ES-I3 (cell line): ENCODE data around the gene MINK1.
"Not testable (repeated sequence)": the region's sequence is repeated elsewhere in the genome, so short reads cannot be mapped to it uniquely, and the experiment has no call there.

Source experiments
- H3K36me3 ChIP-seq: 2 replicates; pipeline ENCODE4 v1.6.1; 2013; ENCODE audit warnings: mild to moderate bottlenecking, low read length, control low read depth, moderate library complexity; ENCODE audit not compliant: insufficient read depth
- H3K4me1 ChIP-seq: 2 replicates; pipeline ENCODE4 v1.6.1; 2013; ENCODE audit warnings: mild to moderate bottlenecking, control low read depth, low read length; ENCODE audit not compliant: insufficient read depth
- H3K9ac ChIP-seq: 2 replicates; pipeline ENCODE4 v1.6.1; 2013; ENCODE audit warnings: low read depth, mild to moderate bottlenecking, low read length, moderate library complexity
- H3K9me3 ChIP-seq: 2 replicates; pipeline ENCODE4 v1.6.1; 2013; ENCODE audit warnings: mild to moderate bottlenecking, low read length, moderate library complexity; ENCODE audit not compliant: control insufficient read depth, insufficient read depth

MINK1 gene

DNA sequence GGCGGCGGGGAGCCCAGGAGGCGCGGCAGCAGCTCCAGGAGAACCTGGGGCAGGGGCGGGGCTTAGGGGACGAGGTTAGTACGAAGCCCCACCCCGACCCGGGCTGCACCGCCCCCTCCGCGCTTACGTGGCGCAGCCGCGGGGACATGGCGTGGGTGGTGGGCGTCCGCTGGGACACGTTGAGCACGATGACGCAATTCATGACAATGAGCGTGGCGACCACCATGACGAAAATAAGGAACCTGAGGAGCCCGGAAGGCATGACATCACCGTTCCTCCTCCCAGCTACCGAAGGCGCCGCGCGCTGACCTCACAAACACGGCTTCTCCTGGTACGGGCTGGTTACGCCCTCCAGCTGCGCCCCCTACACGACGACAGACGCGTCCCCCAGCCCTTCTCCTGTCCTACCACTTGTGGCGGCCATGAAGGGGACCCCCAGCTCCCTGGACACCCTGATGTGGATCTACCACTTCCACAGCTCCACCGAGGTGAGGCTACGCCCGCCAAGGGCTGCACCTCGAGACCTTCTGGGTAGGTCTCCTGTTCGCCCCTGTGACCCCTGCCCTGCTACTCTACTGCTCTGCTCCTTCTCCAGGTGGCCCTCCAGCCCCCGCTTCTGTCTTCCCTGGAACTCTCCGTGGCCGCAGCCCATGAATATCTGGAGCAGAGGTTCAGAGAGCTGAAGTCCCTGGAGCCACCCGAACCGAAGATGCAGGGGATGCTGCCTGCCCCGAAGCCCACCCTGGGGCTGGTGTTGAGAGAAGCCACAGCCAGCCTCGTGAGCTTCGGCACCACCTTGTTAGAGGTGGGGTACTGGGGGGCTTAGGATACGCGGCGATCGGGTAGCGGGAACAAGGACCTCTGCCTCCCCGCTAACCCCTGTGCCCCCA lies 66.4 kb downstream of the MINK1 start, which contains the start of gene C17orf107:
TSS of gene C17orf107 (plus strand) at position 196 of the 890 bp plus-strand sequence. CDS start at position 423, 227 bp downstream.
- H3K4me1 ChIP-seq: peaks cover 10% of the 10 kb centered on the region; the same call in 1 of the 2 replicates

DNA sequence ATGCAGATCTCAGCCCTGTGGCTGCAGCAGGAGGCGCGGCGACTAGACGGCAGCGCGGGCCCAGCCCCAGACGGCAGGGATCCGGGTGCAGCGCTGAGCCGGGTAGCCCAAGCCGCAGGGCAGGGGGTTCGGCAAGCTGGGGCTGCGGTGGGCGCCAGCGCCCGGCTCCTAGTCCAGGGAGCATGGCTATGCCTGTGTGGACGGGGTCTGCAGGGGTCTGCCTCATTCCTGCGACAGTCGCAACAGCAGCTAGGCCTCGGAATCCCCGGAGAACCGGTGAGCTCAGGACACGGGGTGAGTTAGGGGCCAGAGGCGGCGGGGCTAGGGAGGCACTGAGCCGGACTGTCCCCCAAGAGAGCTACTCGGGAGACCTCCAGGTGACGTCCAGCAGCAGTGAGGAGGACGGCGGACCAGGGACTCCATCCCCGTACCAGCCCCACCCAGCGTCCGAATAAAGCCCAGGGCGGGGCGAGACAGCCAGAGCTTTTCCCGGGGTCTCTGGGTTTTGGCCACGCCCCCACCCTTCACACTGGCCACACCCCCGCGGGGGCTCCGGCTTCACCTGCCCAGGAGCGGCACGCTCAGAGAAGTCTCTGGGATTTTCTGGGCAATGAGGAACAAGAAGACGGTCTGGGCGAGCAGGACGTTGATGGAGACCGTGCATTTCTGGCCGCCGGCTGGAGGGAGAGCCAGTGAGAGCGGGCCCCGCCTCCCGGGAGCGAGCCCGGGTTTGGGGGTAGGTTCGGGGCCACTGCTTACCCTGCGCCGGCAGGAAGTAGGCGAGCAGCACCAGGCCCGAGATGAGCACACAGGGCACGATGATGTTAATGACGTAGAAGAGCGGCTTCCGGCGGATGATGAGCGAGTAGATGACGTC lies 67.3 kb downstream of the MINK1 start:
- peak overlapping the region; percentile 66; the same call in 1 of the 2 replicates for H3K9ac ChIP-seq
- no peaks in the 10 kb centered on the region for H3K36me3 ChIP-seq
- peaks cover 10% of the 10 kb centered on the region; the same call in 1 of the 2 replicates for H3K4me1 ChIP-seq
- H3K9me3 ChIP-seq: no peaks in the 10 kb centered on the region

More for the DNA sequence above, 66.4 kb downstream of the MINK1 start, which contains the start of gene C17orf107:
- H3K36me3 ChIP-seq: no peaks in the 10 kb centered on the region
- H3K9me3 ChIP-seq: no peaks in the 10 kb centered on the region
- H3K9ac ChIP-seq: peak within 1 kb of the TSS; percentile 66; the same call in 1 of the 2 replicates

DNA sequence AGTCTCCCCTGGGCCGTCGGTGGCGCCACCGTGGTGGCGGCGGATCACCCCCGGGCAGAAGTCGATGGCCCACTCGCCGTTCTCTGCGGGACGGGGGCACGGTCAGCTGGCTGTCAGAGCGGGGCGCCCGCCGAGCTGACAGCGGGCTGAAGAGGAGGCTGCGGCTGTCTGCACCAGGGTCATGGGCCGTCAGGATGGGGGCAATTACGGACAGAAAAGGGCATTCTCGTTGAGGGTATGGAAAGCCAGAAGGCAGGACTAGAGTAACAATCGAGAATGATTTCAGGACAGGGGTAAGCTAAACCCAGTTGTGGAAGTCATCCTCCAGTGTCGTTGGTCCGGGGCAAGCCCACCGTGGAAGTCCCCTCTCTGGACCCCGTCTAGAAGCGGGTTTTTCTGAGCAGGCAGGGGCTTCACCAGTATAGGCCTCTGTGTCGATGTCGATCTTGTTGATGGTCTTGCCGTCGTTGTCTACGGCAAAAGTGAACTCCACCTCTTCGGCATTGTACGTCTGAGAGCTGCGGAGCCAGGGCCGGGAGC lies 68.0 kb downstream of the MINK1 start:
- Histone ChIP-seq H3K9me3 (no peaks in the 10 kb centered on the region), H3K9ac (peak overlapping the region; percentile 66; the same call in 1 of the 2 replicates), H3K4me1 (peaks cover 10% of the 10 kb centered on the region; the same call in 1 of the 2 replicates), H3K36me3 (no peaks in the 10 kb centered on the region)

DNA sequence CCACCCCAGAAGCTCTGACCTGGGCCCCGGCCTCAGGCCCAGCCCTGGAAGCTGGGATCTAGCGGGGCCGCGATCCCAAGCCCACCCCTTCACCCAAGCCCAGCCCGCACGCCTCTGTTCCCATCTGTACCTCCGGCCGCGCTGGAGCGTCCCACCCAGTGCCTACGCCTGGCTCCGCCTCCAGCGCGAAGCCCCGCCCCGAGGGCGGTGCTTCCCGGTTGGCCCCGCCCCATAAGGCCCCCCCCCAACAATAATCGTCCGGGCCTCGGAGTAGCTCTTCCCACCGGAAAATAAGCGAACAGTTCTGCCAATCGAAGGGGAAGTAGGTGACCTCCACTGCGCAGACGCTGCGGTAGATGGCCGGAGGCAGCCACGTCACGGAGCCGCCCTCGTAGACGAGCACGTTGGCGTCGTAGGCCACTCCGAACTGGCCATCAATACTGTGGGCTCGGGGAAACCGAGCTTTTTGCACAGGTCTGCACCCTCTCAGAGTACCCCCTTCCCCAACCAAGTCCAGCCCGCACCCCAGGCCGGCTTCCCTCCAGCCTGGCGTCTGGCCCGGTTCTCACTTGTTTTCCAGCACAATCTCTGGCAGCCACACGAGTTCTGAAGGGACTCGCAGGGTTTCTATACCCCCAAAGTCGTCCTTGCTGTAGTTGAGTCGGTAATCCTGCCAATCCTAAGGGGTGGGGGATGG lies 68.7 kb downstream of the MINK1 start:
- H3K9me3 ChIP-seq: no peaks in the 10 kb centered on the region
- H3K9ac ChIP-seq: peak overlapping the region; percentile 66; the same call in 1 of the 2 replicates
- H3K4me1 ChIP-seq: peaks cover 10% of the 10 kb centered on the region; the same call in 1 of the 2 replicates
- H3K36me3 ChIP-seq: no peaks in the 10 kb centered on the region

DNA sequence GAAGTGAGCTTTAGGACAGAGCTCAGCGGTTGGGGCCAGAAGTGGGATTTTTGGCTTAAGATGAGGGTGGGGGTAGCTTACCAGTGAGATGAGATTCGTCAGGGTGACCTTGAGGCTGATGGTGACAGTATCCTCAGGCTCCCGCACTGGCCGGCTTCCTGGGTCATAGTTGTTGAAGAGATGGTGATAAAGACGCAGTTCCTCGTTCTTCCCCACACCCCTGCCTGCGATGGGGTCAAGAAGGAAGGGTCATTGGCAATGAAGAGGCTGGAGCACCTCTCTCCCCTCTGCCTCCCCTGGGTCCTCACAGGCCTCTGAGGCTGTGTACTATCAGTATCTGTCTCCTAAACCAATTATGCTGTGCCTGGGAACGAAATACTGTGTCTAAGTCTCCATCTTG lies 69.4 kb downstream of the MINK1 start:
- no peaks in the 10 kb centered on the region for H3K9me3 ChIP-seq
- no peaks in the 10 kb centered on the region for H3K36me3 ChIP-seq
- H3K9ac ChIP-seq: no peak overlapping the region
- H3K4me1 ChIP-seq: peaks cover 10% of the 10 kb centered on the region; the same call in 1 of the 2 replicates

DNA sequence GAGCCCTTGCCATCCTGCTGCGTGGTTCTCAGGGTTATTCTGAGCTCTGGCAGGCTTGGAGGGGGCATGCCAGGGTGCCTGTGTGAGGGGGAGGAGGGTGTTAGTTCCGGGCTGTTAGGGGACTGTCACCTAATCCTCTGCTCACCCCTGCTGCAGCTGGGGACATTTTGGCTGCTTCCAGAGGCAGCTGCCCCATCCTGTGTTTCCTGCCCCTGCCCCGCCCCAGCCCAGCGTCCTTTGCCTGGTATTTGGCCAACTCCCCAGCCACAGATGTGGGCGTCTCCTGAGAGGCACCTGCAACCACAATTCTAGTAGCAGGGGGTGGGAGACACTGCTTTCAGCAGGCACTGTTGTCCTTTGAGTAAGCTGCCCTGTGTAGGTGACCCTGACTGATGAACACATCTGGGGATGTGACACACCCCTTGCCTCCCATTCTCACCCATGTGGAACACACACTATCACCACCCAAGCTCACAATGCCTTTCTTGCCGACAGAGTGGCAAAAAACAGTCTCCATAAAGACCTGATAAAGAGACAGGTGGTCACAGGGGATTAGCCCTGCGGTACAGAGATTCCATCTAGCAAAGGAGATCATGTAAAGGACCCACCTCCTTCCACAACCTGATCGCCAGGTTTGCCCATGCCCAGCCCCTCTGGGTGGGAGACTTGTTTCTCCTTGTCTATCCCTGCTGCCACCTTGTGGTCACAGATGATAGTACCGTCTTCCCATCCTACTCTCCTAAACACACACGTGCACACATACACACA lies 70.1 kb downstream of the MINK1 start, which contains the start of gene CHRNE:
TSS of gene CHRNE (minus strand) at position 48 of the 768 bp plus-strand sequence. CDS start at position 13, 35 bp downstream.
- Histone ChIP-seq H3K9me3 (no peaks in the 10 kb centered on the region), H3K36me3 (no peaks in the 10 kb centered on the region), H3K9ac (peak within 1 kb of the TSS; percentile 66; the same call in 1 of the 2 replicates), H3K4me1 (peaks cover 10% of the 10 kb centered on the region; the same call in 1 of the 2 replicates)

GRCh38 chr17:4906642-4907041 lies 73.5 kb downstream of the MINK1 start:
- H3K9ac ChIP-seq, H3K36me3 ChIP-seq, H3K9me3 ChIP-seq: not testable (repeated sequence)
- H3K4me1 ChIP-seq: peaks cover 20% of the 10 kb centered on the region; the same call in 1 of the 2 replicates

GRCh38 chr17:4908301-4908700 lies 75.2 kb downstream of the MINK1 start:
- H3K9ac ChIP-seq: 0 out of 2 replicates have a peak overlapping the region, but pooled peaks have one; percentile 1
- H3K4me1 ChIP-seq: peaks cover 11% of the 10 kb centered on the region; the same call in 1 of the 2 replicates
- H3K36me3 ChIP-seq: no peaks in the 10 kb centered on the region
- no peaks in the 10 kb centered on the region for H3K9me3 ChIP-seq

GRCh38 chr17:4908711-4909496 lies 75.8 kb downstream of the MINK1 start:
- H3K9me3 ChIP-seq: no peaks in the 10 kb centered on the region
- H3K9ac ChIP-seq: peak overlapping the region; percentile 1; the same call in 1 of the 2 replicates
- no peaks in the 10 kb centered on the region for H3K36me3 ChIP-seq
- peaks cover 10% of the 10 kb centered on the region; the same call in 1 of the 2 replicates for H3K4me1 ChIP-seq

DNA sequence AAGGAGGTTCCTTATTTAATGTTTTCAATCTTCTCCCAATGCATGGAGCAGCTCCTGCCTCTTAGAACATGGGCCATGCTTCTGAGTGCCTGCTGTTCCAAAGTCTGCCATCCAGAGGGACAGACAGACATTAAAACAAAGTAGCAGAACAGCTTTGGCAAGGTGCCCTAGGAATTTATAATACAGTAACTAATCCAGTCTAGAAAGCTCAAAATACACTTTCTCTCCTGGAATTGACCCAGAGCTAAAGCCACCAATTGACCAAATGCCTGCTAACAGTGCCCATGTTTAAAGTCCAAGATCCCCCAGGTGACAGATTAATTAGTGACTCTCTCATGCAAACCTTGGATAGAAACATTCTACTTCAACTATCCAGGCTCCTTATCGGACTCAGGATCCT lies 80.9 kb downstream of the MINK1 start:
- Histone ChIP-seq H3K36me3 (no peaks in the 10 kb centered on the region), H3K4me1 (peaks cover 5% of the 10 kb centered on the region; the same call in 1 of the 2 replicates), H3K9ac (no peak overlapping the region), H3K9me3 (no peaks in the 10 kb centered on the region)

- not testable (repeated sequence) for H3K36me3 ChIP-seq, H3K4me1 ChIP-seq, H3K9me3 ChIP-seq, H3K9ac ChIP-seq
Observed at GRCh38 chr17:4914551-4914950, 81.4 kb downstream of the MINK1 start.

- Histone ChIP-seq H3K4me1 (peaks cover 8% of the 10 kb centered on the region), H3K36me3 (no peaks in the 10 kb centered on the region), H3K9me3 (no peaks in the 10 kb centered on the region), H3K9ac (no peak overlapping the region)
Observed at GRCh38 chr17:4919511-4920047, 86.4 kb downstream of the MINK1 start.
